Mammary epithelial cell (primary cell): ENCODE measurements around the gene RNF214.

Experiments used
- EZH2 ChIP-seq: IDR thresholded peaks from 2 replicates; pipeline ENCODE4 v1.6.1; 2012; ENCODE audit warnings: low read length, inconsistent platforms, borderline replicate concordance
- TF ChIP-seq, protein P1 (sequence below), 2 donors: IDR thresholded peaks in 1 of 2; conservative IDR thresholded peaks in 1 of 2; 2 replicates each; pipeline ENCODE4 v1.5.1; 2011 to 2012; ENCODE audit warnings: inconsistent platforms in 2 of 2, low read length in 2 of 2, mild to moderate bottlenecking in 2 of 2, control low read depth in 1 of 2, low read depth in 1 of 2; ENCODE audit not compliant: insufficient read depth in 1 of 2; ENCODE audit errors: extremely low read depth in 1 of 2

DNA sequence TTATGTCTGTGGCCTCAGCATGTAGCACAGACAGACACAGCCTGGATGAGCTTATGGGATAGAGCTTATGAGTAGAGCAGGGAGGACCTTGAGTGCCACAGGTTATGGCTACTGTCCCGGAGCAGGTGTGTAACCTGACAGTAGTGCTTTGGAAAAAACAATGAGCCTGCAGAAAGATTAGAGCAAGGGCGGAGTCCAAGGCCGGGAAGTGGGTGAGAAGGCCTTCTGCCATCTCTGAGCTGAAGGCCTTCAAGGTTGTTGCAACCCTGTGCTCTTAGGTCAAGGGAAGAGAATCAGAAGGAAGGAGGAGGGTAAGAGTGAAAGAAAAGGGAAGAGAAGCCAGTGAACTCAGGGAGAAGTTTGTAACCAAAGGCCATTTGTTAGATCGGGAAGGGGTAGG is 37.2 kb upstream of the RNF214 start:
- TF ChIP-seq, protein P1, sequence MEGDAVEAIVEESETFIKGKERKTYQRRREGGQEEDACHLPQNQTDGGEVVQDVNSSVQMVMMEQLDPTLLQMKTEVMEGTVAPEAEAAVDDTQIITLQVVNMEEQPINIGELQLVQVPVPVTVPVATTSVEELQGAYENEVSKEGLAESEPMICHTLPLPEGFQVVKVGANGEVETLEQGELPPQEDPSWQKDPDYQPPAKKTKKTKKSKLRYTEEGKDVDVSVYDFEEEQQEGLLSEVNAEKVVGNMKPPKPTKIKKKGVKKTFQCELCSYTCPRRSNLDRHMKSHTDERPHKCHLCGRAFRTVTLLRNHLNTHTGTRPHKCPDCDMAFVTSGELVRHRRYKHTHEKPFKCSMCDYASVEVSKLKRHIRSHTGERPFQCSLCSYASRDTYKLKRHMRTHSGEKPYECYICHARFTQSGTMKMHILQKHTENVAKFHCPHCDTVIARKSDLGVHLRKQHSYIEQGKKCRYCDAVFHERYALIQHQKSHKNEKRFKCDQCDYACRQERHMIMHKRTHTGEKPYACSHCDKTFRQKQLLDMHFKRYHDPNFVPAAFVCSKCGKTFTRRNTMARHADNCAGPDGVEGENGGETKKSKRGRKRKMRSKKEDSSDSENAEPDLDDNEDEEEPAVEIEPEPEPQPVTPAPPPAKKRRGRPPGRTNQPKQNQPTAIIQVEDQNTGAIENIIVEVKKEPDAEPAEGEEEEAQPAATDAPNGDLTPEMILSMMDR (conservative IDR thresholded peaks at IDR 0.05 in 1 of 2, IDR thresholded peaks at IDR 0.05 in 1 of 2; ENCODE audit: extremely low read depth in 1 of 2, insufficient read depth in 1 of 2, low read depth in 1 of 2, low read length in 2 of 2) = no peak
- TF ChIP-seq EZH2 = no peak
